Mesenchymal stem cell (in vitro differentiated cells and primary cell): ENCODE measurements around the gene SEMA3C.

Source experiments
- DNase-seq: peaks from one replicate; pipeline ENCODE4 v3.0.0-alpha.2; 2013
- H2AFZ ChIP-seq: one replicate; pipeline ENCODE4 v1.6.1; 2013; ENCODE audit warnings: low read depth, mild to moderate bottlenecking, control low read depth, inconsistent platforms, low read length, moderate library complexity
- H2AK5ac ChIP-seq: 2 replicates; pipeline ENCODE4 v1.6.1; 2013; ENCODE audit warnings: low read length, moderate library complexity, mild to moderate bottlenecking, inconsistent platforms; ENCODE audit not compliant: severe bottlenecking
- H2BK120ac ChIP-seq: one replicate; pipeline ENCODE4 v1.6.1; 2013; ENCODE audit warnings: low read depth, mild to moderate bottlenecking, inconsistent platforms, low read length, moderate library complexity
- H2BK12ac ChIP-seq, 2 experiments: one replicate each; pipeline ENCODE4 v1.6.1; 2013; ENCODE audit warnings: inconsistent platforms in 2 of 2, low read length in 2 of 2, mild to moderate bottlenecking in 2 of 2, moderate library complexity in 2 of 2, control low read depth in 1 of 2
- H2BK15ac ChIP-seq: one replicate; pipeline ENCODE4 v1.6.1; 2013; ENCODE audit warnings: mild to moderate bottlenecking, low read depth, inconsistent platforms; ENCODE audit not compliant: poor library complexity, severe bottlenecking
- H2BK5ac ChIP-seq: 2 replicates; pipeline ENCODE4 v1.6.1; 2013; ENCODE audit warnings: low read depth, mild to moderate bottlenecking, low read length, control low read depth, inconsistent platforms; ENCODE audit not compliant: poor library complexity, severe bottlenecking
- H3K14ac ChIP-seq, 2 experiments: one replicate each; pipeline ENCODE4 v1.6.1; 2013; ENCODE audit warnings: inconsistent platforms in 2 of 2, low read length in 2 of 2, control low read depth in 1 of 2, mild to moderate bottlenecking in 1 of 2, moderate library complexity in 1 of 2
- H3K18ac ChIP-seq, 2 experiments: one replicate each; pipeline ENCODE4 v1.6.1; 2013; ENCODE audit warnings: inconsistent platforms in 2 of 2, low read length in 2 of 2, control low read depth in 1 of 2, low read depth in 1 of 2, mild to moderate bottlenecking in 1 of 2
- H3K23ac ChIP-seq, 2 experiments: one replicate each; pipeline ENCODE4 v1.6.1; 2013; ENCODE audit warnings: inconsistent platforms in 2 of 2, low read length in 2 of 2, mild to moderate bottlenecking in 2 of 2, moderate library complexity in 2 of 2, control low read depth in 1 of 2
- H3K27ac ChIP-seq: 2 replicates; pipeline ENCODE4 v1.5.1; 2013; ENCODE audit warnings: mild to moderate bottlenecking, moderate library complexity, low read length, control low read depth, inconsistent platforms; ENCODE audit not compliant: poor library complexity, severe bottlenecking
- H3K27me3 ChIP-seq, 2 experiments: 2 replicates each; pipeline versions ENCODE4 v1.6.1 to v1.7.0; 2013; ENCODE audit warnings: low read length in 2 of 2, mild to moderate bottlenecking in 2 of 2, moderate library complexity in 2 of 2, control low read depth in 1 of 2, inconsistent platforms in 1 of 2; ENCODE audit not compliant: control insufficient read depth in 1 of 2, insufficient read depth in 1 of 2
- H3K36me3 ChIP-seq, 2 experiments: 2 replicates each; pipeline versions ENCODE4 v1.6.1 to v1.7.0; 2013; ENCODE audit warnings: low read length in 2 of 2, control low read depth in 1 of 2, inconsistent platforms in 1 of 2, low read depth in 1 of 2, mild to moderate bottlenecking in 1 of 2; ENCODE audit not compliant: insufficient read depth in 2 of 2, control insufficient read depth in 1 of 2
- H3K4ac ChIP-seq, 2 experiments: one replicate each; pipeline ENCODE4 v1.6.1; 2013; ENCODE audit warnings: inconsistent platforms in 2 of 2, low read length in 2 of 2, mild to moderate bottlenecking in 2 of 2, moderate library complexity in 2 of 2, control low read depth in 1 of 2, low read depth in 1 of 2
- H3K4me1 ChIP-seq: 2 replicates; pipeline ENCODE4 v1.6.1; 2013; ENCODE audit warnings: low read depth, low read length, control low read depth; ENCODE audit not compliant: control insufficient read depth, insufficient read depth
- H3K4me2 ChIP-seq: 2 replicates; pipeline ENCODE4 v1.6.1; 2013; ENCODE audit warnings: low read length, mild to moderate bottlenecking, inconsistent platforms; ENCODE audit not compliant: poor library complexity, severe bottlenecking
- H3K4me3 ChIP-seq, 2 experiments: 2 replicates each; pipeline versions ENCODE4 v1.5.1 to v1.7.0; 2013; ENCODE audit warnings: low read length in 2 of 2, mild to moderate bottlenecking in 2 of 2, control low read depth in 1 of 2, low read depth in 1 of 2; ENCODE audit not compliant: insufficient read depth in 1 of 2
- H3K79me1 ChIP-seq: replicated peaks from 2 replicates; pipeline ENCODE4 v1.6.1; 2013; ENCODE audit warnings: mild to moderate bottlenecking, control low read depth, low read length, inconsistent platforms; ENCODE audit not compliant: poor library complexity, severe bottlenecking
- H3K9ac ChIP-seq: 2 replicates; pipeline ENCODE4 v1.7.0; 2013; ENCODE audit warnings: mild to moderate bottlenecking, low read length, moderate library complexity
- H3K9me3 ChIP-seq: 2 replicates; pipeline ENCODE4 v1.7.0; 2013; ENCODE audit warnings: mild to moderate bottlenecking, low read length; ENCODE audit not compliant: control insufficient read depth
- H4K8ac ChIP-seq: one replicate; pipeline ENCODE4 v1.6.1; 2013; ENCODE audit warnings: inconsistent platforms, mild to moderate bottlenecking, low read length, moderate library complexity
- H4K91ac ChIP-seq: one replicate; pipeline ENCODE4 v1.6.1; 2013; ENCODE audit warnings: mild to moderate bottlenecking, low read length, inconsistent platforms
- WGBS: methylation state at CpG from one replicate; pipeline ENCODE4 v1.1.7; 2013; ENCODE audit warnings: mixed read lengths; 5-methylcytosine and 5-hydroxymethylcytosine counted together

The SEMA3C gene

DNA sequence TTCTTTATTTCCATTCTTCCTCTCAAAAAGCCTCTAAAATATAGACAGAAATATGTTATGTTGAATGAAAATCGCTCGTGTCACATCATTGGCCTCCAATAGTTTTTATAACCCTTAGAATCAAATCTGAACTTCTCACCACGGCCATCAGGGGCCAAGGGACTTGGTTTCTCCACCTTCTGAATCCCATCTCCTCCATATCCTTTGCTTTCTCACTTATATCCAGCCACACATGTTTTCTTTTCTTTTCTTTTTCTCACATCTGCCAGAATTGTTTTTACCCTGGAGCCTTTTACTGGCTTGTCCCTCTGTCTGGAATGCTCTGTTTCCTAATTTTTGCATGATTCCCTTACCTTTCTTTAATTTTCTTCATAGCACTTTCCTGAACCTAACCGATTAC, 184.8 kb downstream of the SEMA3C start:
- Histone ChIP-seq H2BK12ac (no peak overlapping the region), H3K4me2 (no peak overlapping the region)

DNA sequence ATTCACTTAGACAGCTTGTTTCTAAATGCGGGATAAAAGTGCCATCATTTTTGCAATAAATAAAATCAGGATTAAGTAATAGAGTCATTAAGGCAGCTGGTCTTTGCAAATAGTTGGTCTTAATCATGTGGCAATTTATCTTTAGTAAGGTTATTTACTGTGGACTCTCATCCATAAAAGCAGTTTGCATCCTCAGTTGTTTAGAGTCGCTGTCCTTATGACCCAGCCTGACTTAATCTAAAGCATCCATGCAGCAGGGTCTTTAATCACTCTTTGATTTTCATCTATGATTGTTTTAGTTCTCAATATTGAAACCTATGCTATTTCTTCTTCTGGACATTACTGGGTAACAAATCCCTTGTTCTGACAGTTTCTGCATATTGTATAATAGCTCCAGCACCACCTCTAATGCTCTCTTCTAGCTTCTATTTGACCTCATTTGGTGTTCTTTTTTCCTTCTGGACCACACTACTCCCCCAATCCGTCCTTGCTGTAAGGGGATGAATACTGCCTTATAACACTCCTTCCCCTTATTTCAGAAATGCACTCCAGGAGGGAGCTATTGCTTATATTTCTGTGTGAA, 185.4 kb downstream of the SEMA3C start:
- H3K36me3 ChIP-seq = no peaks in the 10 kb centered on the region
- H2BK15ac ChIP-seq = no peak overlapping the region
- H3K4me2 ChIP-seq = no peak overlapping the region
- no peak overlapping the region for H3K23ac ChIP-seq
- no peak overlapping the region for H2BK12ac ChIP-seq
- no peak overlapping the region for H2BK5ac ChIP-seq
- no peaks in the 10 kb centered on the region for H3K4me1 ChIP-seq
- H3K27ac ChIP-seq = no peak overlapping the region
- no peaks in the 10 kb centered on the region for H3K27me3 ChIP-seq
- no peak overlapping the region for H3K4ac ChIP-seq
- H3K9me3 ChIP-seq = no peaks in the 10 kb centered on the region
- H4K8ac ChIP-seq = no peak overlapping the region
- H3K4me3 ChIP-seq = no peak overlapping the region
- H3K14ac ChIP-seq = no peak overlapping the region
- no peak overlapping the region for H3K18ac ChIP-seq
- H4K91ac ChIP-seq = no peak overlapping the region
- H3K9ac ChIP-seq = no peak overlapping the region
- no peak overlapping the region for H2BK120ac ChIP-seq
- no peak overlapping the region for H2AFZ ChIP-seq
- DNase-seq = no peak
- H2AK5ac ChIP-seq = no peak overlapping the region
- WGBS = 83% methylated on average over 2 of the region's 3 CpGs
- no peaks in the 10 kb centered on the region for H3K79me1 ChIP-seq

More for the DNA sequence above, 184.8 kb downstream of the SEMA3C start:
- Histone ChIP-seq H3K4me3 (no peak overlapping the region), H4K91ac (no peak overlapping the region), H3K18ac (no peak overlapping the region), H3K9me3 (no peaks in the 10 kb centered on the region), H4K8ac (no peak overlapping the region), H3K4ac (no peak overlapping the region), H2AK5ac (no peak overlapping the region), H3K23ac (no peak overlapping the region), H2BK120ac (no peak overlapping the region), H2BK15ac (no peak overlapping the region), H3K4me1 (no peaks in the 10 kb centered on the region), H3K14ac (no peak overlapping the region), H3K27me3 (no peaks in the 10 kb centered on the region), H2BK5ac (no peak overlapping the region), H3K36me3 (no peaks in the 10 kb centered on the region), H3K27ac (no peak overlapping the region), H2AFZ (no peak overlapping the region), H3K79me1 (no peaks in the 10 kb centered on the region), H3K9ac (no peak overlapping the region)
- DNase-seq = no peak
- WGBS = 90% methylated on average over 3 of the region's 4 CpGs

DNA sequence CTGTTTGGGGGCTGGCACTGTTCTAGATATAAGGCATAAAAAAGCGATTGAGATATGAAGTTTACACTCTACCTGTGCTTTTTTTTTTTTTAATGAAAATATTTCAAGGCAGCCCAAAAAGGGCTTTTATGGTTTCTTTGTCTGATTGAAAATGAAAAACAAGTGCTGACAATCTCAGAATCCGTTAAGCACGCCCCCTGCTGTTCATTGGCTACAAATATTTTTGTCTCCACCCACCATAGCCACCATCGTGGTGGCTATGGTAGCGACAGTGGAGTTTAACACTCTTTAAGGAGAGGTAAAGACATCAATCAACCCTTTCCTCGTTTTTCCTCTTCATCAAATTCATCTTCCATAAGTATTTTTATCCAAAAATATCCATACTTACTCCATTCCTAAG, 186.2 kb downstream of the SEMA3C start:
- no peak overlapping the region for H2BK15ac ChIP-seq
- H2BK12ac ChIP-seq = no peak overlapping the region
- WGBS = 46% methylated on average over 5 of the region's 6 CpGs
- H3K4me2 ChIP-seq = no peak overlapping the region
- H3K18ac ChIP-seq = no peak overlapping the region
- H3K4ac ChIP-seq = no peak overlapping the region
- no peak overlapping the region for H3K27ac ChIP-seq
- H3K23ac ChIP-seq = no peak overlapping the region
- no peak overlapping the region for H4K8ac ChIP-seq
- H2AK5ac ChIP-seq = no peak overlapping the region
- no peak overlapping the region for H2BK120ac ChIP-seq
- H2BK5ac ChIP-seq = no peak overlapping the region
- H2AFZ ChIP-seq = no peak overlapping the region
- no peaks in the 10 kb centered on the region for H3K36me3 ChIP-seq
- no peak for DNase-seq
- H3K4me1 ChIP-seq = no peaks in the 10 kb centered on the region
- no peaks in the 10 kb centered on the region for H3K9me3 ChIP-seq
- H4K91ac ChIP-seq = no peak overlapping the region
- no peak overlapping the region for H3K9ac ChIP-seq
- no peaks in the 10 kb centered on the region for H3K27me3 ChIP-seq
- no peak overlapping the region for H3K14ac ChIP-seq
- no peaks in the 10 kb centered on the region for H3K79me1 ChIP-seq
- no peak overlapping the region for H3K4me3 ChIP-seq

DNA sequence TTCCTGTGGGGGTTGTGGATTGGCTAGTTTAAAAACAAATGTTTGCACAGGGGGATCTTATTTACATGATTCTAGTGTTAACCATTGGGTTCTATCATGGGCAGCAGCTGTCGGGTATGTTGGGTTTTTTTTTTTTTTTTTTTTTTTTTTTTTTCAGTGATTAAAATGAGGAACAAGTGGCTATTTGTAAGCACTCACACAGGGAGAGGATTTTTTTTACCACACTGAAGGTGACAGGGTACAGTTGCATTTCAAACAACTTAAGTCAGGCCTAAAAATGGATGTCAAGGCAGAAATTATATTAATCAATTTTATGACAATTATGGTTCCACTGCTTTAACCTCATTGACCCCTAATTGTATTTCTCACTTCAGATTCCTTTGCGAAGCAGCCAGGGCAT, 187.6 kb downstream of the SEMA3C start:
- no peak overlapping the region for H3K27ac ChIP-seq
- no peaks in the 10 kb centered on the region for H3K4me1 ChIP-seq
- no peak overlapping the region for H3K14ac ChIP-seq
- H3K4me2 ChIP-seq = no peak overlapping the region
- WGBS = 93% methylated on average over 2 of the region's 2 CpGs
- no peak overlapping the region for H4K91ac ChIP-seq
- no peaks in the 10 kb centered on the region for H3K27me3 ChIP-seq
- no peak overlapping the region for H2BK120ac ChIP-seq
- H3K23ac ChIP-seq = no peak overlapping the region
- no peaks in the 10 kb centered on the region for H3K36me3 ChIP-seq
- H2AK5ac ChIP-seq = no peak overlapping the region
- H3K4me3 ChIP-seq = no peak overlapping the region
- H3K9ac ChIP-seq = no peak overlapping the region
- no peak overlapping the region for H2BK15ac ChIP-seq
- no peak overlapping the region for H3K18ac ChIP-seq
- no peak overlapping the region for H2BK5ac ChIP-seq
- H3K9me3 ChIP-seq = no peaks in the 10 kb centered on the region
- H3K4ac ChIP-seq = no peak overlapping the region
- no peak overlapping the region for H4K8ac ChIP-seq
- no peak overlapping the region for H2BK12ac ChIP-seq
- no peak for DNase-seq
- no peaks in the 10 kb centered on the region for H3K79me1 ChIP-seq
- H2AFZ ChIP-seq = no peak overlapping the region
